COR-L47 (cell line): Measurements from ENCODE around the gene LRRC75A.
"Not testable (repeated sequence)": the region's sequence is repeated elsewhere in the genome, so short reads cannot be mapped to it uniquely, and the experiment has no call there.

Experiments
- DNase-seq: peaks from one replicate; lab custom pipeline; 2025; lab: John Stamatoyannopoulos, UW

The LRRC75A gene

DNA sequence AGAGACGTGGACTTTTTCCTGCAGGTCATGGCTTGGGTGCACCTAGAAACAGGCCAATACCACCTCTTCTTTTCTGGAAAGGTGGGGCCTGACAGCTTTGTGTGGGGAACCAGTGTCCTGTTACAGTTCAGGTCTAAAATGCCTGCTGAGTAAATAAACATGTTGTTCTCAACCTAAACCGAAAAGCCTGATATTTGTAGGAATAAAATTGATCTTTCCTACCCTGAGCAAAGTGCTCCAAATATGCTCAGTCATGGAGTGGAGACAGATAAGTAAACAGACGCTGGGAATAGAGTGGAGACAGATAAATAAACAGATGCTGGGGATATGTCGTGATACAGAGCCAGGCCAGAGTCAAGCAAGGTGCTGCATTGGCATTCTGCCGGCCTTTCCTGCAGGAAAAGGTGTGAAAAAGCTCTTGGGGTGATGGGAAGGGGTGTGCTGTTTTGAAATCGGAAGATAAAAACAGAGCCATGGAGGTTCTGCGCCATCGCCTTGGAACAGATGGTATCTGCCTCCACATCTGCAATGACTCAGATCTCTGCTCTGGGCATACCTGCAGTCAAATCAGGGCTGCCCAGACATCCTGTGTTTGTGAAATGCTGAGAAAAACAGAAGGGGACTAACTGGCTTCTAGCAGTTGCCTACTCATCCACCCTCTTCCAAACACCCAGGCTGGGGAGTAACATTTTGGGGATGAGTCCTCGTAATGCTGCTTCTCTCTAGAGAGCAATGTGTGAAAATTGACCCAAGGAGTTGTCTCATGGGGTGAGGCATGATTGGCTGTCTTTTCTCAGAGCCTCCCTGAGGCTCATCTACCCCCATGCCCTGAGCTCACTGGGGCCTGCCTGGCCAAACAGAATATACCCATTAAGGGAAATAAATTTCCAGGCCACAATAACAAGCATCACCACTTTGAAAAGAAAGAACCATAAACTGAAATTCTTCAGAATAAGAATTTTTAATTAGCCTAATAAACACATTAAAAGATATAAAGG, 93.4 kb downstream of the LRRC75A start:
- no peak for DNase-seq

DNA sequence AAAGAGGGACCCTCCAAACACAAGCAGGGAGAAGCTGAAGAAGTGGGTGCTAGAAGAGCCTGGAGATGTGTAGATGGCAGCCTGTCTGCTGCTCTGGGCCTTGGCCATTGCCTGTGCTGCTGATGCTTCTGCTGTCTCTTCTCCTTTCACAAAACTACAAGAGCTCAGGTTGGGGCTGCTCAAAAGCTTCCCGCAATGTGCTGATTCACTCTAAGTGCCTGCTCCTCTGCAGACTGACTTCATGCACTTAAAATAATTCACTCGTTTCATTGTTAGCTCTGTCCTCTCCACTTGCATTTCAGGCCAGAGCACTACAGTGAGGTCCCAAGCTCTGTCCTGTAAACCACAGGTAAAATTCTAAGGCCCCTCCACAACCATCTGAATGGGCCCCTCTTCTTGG, 95.3 kb downstream of the LRRC75A start:
- DNase-seq = not testable (repeated sequence)

DNA sequence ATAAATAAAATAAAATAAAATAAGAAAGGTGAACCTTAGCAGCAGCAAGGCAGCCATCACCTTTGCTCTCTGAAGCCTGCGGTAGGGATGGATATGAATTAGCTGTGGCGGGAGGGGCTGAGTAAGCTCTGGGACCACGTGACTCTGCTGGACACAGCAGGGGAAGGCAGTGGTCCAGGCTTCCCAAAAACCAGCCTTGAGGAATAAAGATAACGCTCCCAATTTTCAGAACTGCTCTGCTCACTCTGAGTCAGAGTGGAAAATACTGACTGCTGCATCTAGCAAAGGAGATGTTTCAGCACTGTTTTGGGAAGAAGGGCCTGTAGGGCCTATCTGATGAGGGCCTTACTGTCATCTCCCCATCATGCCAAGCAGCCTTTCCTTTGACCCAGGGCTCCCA, 96.1 kb downstream of the LRRC75A start:
- DNase-seq = not testable (repeated sequence)

DNA sequence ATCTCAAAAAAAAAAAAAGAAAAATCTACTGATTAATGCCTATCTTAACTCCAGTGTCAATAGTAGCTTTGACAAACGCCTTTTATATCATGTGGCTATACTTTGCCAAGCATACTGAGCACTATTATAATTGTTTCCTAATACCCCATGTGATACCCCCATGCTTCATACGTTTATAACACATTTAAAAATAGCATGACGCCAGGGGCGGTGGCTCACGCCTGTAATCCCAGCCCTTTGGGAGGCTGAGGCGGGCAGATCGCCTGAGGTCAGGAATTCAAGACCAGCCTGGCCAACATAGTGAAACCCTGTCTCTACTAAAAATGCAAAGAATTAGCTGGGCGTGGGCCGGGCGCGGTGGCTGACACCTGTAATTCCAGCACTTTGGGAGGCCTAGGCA, 99.5 kb downstream of the LRRC75A start:
- DNase-seq = not testable (repeated sequence)
